GM21360 (cell line): ENCODE data around the gene TIA1.
A peak's percentile ranks its signal among the peaks of the same experiment; 100 is the strongest.
"Not testable (repeated sequence)": the region's sequence is repeated elsewhere in the genome, so short reads cannot be mapped to it uniquely, and the experiment has no call there.

Source experiments
- ATAC-seq: cut with Tn5 transposase; IDR thresholded peaks from one replicate; pipeline ENCODE4 v1.9.1; 2021; ENCODE audit warnings: mild to moderate bottlenecking, moderate library complexity; ENCODE audit not compliant: unreplicated experiment

TIA1 gene, protein sequence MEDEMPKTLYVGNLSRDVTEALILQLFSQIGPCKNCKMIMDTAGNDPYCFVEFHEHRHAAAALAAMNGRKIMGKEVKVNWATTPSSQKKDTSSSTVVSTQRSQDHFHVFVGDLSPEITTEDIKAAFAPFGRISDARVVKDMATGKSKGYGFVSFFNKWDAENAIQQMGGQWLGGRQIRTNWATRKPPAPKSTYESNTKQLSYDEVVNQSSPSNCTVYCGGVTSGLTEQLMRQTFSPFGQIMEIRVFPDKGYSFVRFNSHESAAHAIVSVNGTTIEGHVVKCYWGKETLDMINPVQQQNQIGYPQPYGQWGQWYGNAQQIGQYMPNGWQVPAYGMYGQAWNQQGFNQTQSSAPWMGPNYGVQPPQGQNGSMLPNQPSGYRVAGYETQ

DNA sequence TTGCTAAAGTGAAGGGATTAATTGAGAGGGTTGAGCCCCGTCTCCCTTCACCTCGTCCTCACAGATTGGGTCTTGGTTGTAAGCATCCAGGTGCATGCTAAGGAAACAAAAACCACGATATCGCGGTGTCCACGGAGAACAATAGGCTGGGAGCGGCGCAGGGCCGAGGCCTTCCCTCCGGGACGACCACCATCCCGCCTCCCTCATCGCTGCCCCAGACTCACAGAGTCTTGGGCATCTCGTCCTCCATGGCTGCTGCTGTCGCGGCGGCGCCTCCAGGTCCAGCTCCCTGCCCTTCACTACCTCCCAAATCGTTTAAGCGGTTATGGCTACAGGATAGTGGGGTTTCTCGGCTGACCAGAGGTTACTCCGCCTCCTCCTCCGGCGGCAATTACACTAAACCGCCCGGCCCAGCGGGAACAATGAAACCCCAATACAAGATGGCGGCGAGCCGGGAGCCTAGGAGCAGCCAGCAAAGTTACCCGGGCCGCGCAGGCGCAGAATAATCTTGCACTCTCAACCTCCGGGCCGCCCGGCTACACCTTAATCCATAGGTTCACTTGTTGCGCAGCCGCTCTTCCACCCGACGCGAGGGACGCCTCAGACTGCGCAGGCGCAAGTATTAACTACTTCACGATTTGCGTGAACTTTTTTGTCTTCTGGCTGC is at the start of gene TIA1:
Gene TIA1 (minus strand): TSS at position 448 of the 667 bp plus-strand sequence. CDS start 198 bp downstream, at position 250.
- ATAC-seq = peak; percentile 89

DNA sequence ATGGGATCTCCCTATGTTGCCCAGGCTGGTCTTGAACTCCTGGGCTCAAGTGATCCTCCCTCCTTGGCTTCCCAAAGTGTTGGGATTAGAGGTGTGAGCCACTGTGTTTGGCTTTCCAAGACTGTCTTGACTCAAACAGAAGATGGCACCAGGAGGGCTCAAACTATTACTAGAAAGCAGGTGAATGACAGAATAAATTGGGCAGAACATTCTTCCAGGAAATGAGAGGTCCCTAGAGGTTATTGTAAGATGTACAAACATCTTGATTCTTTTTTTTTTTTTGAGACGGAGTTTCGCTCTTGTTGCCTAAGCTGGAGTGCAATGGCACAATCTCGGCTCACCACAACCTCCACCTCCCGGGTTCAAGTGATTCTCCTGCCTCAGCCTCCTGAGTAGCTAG is 49.4 kb upstream of the TIA1 start:
- ATAC-seq = not testable (repeated sequence)

DNA sequence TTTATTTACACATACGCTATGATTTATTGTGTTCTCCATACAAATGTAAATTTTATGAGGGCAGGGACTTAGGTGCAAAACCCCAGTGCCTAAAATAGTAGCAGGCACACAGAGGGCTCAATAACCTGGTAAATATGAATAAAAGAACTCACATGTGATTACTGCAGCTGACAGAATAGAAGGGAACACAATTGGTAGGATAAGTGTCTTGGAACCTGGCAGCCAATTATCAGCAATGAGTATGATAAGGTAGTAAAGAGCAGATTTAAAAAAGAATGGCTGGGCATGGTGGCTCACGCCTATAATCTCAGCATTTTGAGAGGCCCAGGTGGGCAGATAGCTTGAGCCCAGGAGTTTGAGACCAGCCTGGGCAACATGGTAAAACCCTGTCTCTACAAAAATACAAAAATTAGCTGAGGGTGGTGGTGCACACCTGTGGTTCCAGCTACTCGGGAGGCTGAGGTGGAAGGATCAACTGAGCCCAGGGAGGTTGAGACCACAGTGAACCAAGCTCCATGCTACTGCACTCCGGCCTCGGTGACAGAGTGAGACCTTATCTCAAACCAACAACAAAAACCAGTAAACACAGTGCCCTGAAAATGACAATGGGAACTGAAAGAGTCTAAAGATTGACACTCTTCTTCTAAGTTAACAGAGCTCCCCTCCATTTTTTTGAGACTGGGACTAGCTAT is 35.2 kb upstream of the TIA1 start:
- no peak for ATAC-seq

DNA sequence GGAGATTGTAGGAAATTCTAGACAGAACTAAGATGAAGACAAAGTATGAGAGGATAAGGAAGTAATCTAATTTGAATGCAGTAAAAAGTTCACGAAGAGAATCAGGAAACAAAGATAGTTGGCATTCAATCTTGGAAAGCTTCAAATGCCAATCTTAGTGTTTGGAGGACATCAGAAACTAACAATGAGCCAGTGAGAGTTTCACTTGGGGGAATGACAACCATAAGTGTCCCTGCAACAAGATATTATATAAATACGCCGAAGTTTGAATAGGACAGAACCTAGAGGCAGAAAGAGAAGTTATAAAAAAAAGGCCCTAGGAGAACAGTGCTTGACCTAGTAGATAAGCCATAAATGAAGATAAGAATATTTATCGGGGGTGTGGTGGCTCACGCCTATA is 34.0 kb upstream of the TIA1 start:
- no peak for ATAC-seq

GRCh38 chr2:70280242-70280798 is 31.9 kb upstream of the TIA1 start:
- ATAC-seq = no peak

DNA sequence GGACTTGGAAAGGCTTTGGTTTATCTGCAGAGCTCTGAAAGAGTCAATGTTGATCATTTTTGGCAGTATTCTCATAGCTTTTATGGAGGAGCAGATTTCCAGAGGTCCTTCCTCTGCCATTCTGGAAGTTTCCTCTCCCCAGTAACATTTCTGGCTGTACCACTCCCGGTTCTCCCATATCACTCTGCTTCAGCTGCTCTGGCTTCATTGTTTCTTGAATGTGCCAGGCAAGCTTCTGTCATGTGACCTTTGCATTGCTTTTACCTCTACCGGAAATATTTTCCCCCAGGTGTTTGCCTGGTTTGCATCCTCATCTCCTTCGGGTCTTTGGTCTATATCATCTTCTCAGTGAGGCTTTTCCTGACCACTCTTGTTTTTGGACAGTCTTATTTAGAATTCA is 21.9 kb upstream of the TIA1 start:
- no peak for ATAC-seq

DNA sequence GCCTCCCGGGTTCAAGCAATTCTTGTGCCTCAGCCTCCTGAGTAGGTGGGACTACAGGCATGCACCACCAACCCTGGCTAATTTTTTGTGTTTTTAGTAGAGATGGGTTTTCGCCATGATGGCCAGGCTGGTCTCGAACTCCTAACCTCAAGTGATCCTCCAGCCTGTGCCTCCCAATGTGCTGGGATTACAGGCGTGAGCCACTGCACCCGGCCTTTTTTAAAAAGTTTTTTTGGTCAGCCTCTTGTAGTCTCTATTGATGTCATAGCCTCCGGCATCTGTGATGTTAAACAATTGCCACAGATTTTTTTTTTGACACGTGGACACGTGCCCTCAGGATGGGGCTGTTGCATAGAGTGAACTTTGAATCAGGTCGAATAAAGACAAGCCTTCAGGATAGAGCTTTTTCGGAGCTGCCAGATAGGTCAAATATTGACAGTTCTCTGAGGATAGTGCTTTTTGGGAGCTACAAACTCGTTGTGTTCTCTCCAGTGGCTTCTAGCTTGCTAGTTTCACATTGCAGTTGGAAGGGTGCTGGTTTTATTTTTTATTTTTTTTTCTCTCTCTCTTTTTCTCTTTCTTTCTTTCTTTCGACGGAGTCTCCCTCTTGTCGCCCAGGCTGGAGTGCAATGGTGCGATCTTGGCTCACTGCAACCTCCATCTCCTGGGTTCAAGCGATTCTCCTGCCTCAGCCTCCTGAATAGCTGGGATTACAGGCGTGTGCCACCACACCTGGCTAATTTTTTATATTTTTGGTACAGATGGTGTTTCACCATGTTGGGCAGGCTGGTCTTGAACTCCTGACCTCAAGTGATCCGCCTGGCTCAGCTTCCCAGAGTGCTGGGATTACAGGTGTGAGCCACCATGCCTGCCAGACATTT is 21.2 kb upstream of the TIA1 start:
- ATAC-seq = not testable (repeated sequence)

GRCh38 chr2:70266925-70267324 is 18.5 kb upstream of the TIA1 start:
- ATAC-seq = not testable (repeated sequence)

DNA sequence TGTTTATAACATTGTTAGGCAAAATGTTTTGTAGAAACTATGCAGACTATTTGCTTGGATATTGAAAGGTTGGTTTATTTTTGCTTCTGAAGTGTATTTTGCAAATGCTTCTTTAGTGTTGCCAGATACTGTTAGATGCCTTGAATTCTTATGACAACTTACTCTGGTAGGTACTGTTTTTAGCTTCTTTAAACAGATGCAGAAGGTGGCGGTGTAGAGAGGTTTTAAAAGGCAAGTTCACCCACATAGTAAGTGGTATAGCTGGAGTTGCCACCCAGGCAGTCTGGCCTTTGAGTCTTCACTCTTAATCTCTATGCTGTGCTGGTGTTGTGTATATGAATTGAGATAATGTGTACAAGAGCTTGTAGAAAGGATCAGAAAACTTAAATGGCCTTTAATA is 13.1 kb upstream of the TIA1 start:
- ATAC-seq = no peak

- ATAC-seq = no peak
Observed at GRCh38 chr2:70258532-70258875, 10.1 kb upstream of the TIA1 start.

DNA sequence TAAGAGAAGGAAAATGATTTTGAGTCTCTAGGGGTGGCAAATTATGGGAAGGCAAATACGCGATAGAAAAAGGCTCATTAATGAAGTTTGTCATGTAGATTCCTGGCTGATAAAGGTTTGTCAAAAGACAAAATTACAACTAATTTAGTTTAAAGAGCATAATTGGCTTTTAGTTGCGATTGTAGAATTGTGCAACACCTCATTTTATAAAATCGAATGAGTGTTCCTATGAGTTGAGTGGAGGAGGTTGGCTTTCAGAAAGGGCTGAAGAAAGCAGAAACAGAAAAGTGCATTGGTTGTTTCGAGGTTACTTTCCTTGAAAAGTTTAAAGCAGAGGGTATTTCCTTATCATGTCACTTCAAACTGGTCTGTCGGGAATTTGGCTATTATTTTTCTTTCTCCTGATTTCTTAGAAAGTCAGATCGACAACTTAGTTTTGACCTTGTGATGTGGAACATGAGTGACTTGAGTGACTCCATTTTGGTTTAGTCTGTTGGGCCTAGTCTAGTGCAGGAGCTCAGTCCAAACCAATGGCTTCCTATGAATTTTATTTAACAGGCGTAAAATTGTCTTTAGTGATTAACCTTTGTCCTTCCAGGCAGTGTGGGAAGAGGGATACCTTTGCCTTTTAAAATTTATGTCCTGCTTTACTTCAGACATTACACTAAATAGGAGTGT is 7.3 kb upstream of the TIA1 start:
- no peak for ATAC-seq

DNA sequence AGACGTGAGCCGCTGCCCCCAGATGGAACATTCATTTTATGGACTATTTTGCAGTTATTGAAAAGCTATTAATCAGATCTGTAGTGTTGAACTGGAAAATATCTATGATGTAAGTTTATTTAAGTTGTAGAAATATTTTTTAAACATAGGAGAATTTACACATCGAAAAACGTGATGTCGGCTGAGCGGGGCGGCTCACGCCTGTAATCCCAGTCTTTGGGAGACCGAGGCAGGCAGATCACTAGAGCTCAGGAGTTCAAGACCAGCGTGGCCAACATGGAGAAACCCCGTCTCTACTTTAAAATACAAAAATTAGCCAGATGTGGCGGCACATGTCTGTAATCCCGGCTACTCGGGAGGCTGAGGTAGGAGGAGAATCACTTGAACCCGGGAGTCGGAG is 2.0 kb upstream of the TIA1 start:
- ATAC-seq = no peak

- ATAC-seq = no peak
Observed at GRCh38 chr2:70247364-70248180, 856 bp downstream of the TIA1 start.

GRCh38 chr2:70243806-70244584 is 4.4 kb downstream of the TIA1 start:
- ATAC-seq = no peak

DNA sequence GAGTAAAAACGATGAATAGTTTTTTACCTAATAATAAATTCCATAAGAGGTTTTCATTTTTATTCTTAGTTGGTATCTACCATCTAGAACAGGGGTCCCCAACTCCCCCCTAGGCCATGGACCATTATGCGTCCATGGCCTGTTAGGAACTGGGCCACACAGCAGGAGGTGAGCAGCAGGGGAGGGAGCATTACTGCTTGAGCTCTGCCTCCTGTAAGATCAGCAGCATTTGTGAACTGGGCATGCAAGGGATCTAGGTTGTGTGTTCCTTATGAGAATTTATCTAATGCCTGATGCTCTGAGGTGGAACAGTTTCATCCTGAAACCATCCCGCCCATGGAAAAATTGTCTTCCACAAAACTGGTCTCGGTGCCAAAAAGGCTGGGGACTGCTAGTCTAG is 5.9 kb downstream of the TIA1 start:
- no peak for ATAC-seq

GRCh38 chr2:70241340-70241739 is 7.1 kb downstream of the TIA1 start:
- ATAC-seq = no peak

- ATAC-seq = no peak
Observed at GRCh38 chr2:70240599-70240998, 7.8 kb downstream of the TIA1 start.

DNA sequence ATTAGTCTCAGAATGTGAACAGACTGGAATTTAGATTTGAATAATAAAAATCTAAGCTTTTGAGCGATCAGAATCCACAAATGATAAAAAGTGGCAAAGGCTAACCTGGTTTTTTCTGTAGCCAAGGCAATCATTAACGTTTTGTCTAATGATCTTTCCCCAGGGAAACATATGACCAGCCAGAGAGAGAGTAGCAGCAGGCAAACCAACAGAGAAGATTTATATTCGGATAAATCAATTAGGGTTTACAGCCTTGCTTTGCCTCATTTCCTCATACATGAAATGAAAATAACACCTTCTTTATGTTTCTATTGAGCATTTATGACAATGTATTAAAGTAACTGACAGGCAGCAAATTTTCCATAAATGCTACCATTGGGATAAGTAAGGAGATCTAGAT is 14.5 kb downstream of the TIA1 start:
- ATAC-seq = no peak

DNA sequence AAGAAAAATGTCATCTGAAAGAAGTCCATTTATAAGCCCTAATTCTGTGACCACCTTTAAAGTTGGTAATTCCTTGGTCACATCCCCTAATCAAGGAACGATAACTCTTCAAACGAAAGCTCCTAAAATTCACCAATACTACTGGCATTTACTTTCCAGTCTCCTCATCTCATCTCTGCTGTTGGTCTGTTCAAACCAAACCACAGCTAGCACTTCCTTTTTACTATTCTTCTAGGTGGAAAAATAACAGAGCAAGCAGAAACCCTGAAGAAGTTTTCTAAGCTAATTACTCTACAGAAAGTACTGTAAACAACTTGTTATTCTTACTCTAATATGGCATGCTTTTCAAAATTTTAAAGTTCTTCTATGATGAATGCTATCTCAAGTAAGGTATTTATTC is 21.6 kb downstream of the TIA1 start:
- no peak for ATAC-seq
